HG03108 (cell line): Measurements from ENCODE around the gene ZNF761.
"Not testable (repeated sequence)": the region's sequence is repeated elsewhere in the genome, so short reads cannot be mapped to it uniquely, and the experiment has no call there.

Experiments
- ATAC-seq: cut with Tn5 transposase; IDR thresholded peaks from one replicate; pipeline ENCODE4 v1.9.1; 2021; ENCODE audit warnings: moderate library complexity; ENCODE audit not compliant: unreplicated experiment

Gene ZNF761

DNA sequence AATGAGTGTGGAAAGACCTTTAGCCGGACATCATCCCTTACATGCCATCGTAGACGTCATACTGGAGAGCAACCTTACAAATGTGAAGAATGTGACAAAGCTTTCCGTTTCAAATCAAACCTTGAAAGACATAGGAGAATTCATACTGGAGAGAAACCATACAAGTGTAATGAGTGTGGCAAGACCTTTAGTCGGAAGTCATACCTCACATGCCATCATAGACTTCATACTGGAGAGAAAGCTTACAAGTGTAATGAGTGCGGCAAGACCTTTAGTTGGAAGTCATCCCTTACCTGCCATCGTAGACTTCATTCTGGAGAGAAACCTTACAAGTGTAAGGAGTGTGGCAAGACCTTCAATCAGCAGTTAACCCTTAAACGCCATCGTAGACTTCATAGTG, 24.0 kb downstream of the ZNF761 start:
- ATAC-seq: no peak

DNA sequence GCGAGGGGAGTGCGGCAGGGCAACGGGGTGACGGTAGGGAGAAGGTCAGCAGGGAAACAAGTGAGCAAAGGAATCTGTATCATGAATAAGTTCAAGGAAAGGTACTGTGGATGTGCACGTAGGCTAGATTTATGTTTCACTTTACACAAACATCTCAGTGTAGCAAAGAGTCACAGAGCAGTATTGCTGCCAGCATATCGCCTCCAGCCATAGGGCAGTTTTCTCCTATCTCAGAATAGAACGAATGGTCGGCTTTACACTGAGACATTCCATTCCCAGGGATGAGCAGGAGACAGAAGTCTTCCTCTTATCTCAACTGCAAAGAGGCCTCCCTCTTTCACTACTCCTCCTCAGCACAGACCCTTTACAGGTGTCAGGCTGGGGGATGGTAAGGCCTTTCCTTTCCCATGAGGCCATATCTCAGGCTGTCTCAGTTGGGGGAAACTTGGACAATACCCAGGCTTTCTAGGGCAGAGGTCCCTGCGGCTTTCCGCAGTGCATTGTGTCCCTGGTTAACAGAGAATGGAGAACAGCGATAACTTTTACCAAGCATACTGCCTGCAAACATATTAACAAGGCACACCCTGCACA, 28.4 kb downstream of the ZNF761 start:
- ATAC-seq: not testable (repeated sequence)

DNA sequence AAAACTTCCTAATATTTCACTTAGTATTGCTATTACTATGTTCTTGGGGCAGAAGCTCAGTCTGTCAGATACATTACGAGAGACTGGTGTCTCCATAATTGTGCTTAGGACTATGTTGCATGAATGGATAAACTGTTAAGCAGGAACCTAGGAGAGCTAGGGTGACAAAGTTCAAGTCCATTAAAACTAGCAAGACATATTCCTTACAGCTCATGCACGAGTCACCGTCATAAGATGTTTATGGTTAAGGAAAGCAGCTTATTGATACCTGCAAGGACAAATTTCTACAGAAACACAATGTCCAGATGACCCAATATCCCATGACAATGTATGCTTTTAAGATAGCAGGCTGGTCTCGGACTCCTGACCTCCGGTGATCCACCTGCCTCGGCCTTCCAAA, 30.1 kb downstream of the ZNF761 start:
- ATAC-seq: no peak

- no peak for ATAC-seq
These were observed 31.1 kb downstream of the ZNF761 start for GRCh38 chr19:53462861-53463260.

DNA sequence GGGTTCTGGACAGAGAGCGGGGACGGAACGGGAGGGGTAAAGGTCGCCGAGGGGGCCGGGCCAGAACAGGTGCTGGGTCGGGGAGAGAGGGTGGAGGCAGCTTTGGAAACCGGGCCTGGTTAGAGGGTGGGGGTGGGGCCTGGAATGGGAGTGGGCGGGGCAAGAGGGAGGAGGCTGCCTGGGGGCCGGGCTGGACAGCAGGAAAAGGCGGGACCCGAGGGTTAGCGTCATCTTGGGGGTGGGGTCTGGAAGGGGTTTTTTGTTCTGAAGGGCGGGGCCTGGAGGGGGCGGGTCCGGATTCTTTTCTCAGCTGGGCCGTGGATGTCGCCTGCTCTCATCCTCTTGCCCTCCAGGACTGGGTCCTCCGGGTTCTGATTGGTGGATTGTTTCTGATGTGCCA, 31.5 kb downstream of the ZNF761 start:
- ATAC-seq: no peak

GRCh38 chr19:53466726-53467484, 35.1 kb downstream of the ZNF761 start:
- peak; percentile 21 for ATAC-seq

GRCh38 chr19:53467485-53468262, 35.9 kb downstream of the ZNF761 start, which contains the start of gene ZNF813:
ZNF813 (plus strand) TSS chr19:53467733; CDS start chr19:53483823, 16,090 bp downstream.
- peak; percentile 89 for ATAC-seq

DNA sequence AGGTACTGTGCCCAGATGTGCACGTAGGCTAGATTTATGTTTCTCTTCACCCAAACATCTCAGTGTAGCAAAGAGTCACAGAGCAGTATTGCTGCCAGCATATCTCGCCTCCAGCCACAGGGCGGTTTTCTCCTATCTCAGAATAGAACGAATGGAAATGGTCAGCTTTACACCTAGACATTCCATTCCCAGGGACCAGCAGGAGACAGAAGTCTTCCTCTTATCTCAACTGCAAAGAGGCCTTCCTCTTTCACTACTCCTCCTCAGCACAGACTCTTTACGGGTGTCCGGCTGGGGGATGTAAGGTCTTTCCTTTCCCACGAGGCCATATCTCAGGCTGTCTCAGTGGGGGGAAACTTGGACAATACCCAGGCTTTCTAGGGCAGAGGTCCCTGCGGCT, 36.8 kb downstream of the ZNF761 start:
- ATAC-seq: not testable (repeated sequence)

- no peak for ATAC-seq
These were observed 40.1 kb downstream of the ZNF761 start for GRCh38 chr19:53471916-53472315.

GRCh38 chr19:53474832-53475231, 43.0 kb downstream of the ZNF761 start:
- not testable (repeated sequence) for ATAC-seq

DNA sequence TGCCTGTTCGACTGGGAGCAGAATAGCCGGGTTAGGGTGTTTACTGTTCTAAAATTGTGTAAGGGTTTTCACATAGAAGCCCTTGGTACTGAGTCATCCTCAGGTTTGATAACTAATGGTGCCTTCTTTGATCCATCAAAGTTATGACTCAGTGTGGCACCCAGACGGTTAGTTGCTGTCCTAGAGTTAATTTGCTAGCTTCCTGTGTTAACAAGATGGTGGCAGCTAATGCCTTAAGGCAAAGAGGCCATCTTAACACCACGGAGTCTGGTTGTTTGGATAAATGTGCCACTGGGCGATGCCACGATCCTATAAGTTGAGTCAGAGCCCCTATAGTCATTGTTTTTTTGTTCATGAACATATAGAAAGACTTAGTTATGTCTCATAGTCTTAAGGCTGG, 43.7 kb downstream of the ZNF761 start:
- ATAC-seq: not testable (repeated sequence)

GRCh38 chr19:53483751-53484150, 52.0 kb downstream of the ZNF761 start:
- ATAC-seq: not testable (repeated sequence)

- ATAC-seq: no peak
These were observed 53.5 kb downstream of the ZNF761 start for GRCh38 chr19:53485046-53486004.

DNA sequence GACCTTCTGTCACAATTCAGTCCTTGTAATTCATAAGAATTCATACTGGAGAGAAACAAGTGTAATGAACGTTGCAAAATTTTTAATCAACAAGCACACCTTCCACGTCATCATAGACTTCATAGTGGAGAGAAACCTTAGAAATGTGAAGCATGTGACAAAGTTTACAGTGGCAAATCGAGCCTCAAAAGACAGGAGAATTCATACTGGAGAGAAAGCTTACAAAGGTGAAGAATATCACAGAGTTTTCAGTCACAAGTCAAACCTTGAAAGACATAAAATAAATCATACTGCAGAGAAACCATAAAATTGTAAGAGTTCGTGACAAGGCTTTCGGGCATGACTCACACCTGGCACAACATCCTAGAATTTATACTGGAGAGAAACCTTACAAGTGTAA, 60.4 kb downstream of the ZNF761 start:
- no peak for ATAC-seq

- ATAC-seq: not testable (repeated sequence)
These were observed 65.7 kb downstream of the ZNF761 start for GRCh38 chr19:53497311-53498023.

- ATAC-seq: not testable (repeated sequence)
These were observed 66.2 kb downstream of the ZNF761 start for GRCh38 chr19:53498024-53498395.

DNA sequence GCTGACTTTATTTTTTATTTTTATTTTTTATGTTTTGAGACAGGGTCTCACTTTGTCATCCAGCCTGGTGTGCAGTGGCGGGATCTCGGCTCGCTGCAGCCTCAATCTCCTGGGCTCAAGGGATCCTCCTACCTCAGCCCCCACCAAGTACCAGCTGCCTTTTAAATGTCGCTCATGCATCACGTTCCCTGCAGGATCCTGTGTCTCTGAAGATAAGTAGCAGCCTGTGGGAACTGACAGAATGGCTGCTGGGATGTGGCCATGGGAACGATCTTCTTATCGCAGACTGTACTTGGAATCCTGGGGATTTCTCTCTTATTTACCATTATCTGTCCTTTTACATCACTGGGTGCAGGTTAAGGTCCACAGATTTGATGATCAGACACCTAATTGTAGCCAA, 71.4 kb downstream of the ZNF761 start:
- not testable (repeated sequence) for ATAC-seq

DNA sequence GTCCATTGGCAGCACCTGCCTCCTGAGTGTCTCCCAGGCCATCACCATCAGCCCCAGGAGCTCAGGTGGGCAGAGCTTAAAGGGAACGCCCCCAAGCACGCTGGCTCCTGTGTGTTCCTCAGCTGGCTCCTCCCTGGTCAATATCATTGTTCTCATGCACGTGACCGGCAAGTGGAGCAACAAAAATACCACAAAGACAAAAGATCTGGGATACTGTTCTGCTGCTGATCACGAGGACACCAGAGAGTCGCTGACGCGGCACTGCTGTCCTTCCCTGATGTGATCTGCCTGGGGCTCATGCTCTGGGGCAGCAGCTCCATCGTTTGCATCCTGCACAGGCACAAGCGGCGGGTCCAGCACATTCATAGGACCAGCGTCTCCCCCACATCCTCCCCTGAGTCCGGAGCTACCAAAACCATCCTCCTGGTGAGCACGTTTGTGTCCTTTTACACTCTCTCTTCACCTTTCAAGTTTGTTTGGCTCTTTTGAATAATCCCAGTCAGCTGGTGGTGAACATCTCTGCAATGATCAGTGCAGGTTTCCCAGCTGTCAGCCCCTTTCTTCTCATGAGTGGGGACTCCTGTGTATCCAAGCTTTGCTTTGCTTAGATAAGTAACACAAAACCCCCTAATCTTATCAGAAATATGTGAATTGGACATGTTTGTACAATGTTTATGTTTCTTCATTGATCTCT, 72.0 kb downstream of the ZNF761 start:
- ATAC-seq: not testable (repeated sequence)

DNA sequence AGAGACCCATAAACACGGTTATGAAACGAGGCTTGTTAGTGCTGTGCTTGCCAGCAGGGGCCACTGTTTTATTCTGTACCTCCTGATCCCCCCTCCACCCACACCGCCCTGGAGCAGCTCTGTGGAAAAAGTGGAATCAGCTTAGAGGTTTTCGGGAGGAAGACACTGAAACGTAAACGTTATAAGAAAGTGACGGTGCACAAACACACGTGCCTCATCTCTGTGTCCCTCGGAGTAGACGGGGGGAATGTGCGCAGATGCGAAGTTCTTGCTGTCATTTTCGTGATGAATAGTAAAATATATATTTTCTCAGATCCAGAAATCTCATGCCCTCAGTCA, 72.5 kb downstream of the ZNF761 start:
- not testable (repeated sequence) for ATAC-seq
